Stimulated activated CD8-positive, alpha-beta memory T cell treated with anti-CD3 and anti-CD28 coated beads, Interleukin-15, amount 100 ng/mL, for 48 hours (primary cell): ENCODE data around the gene ATG101.

ENCODE experiments used
- DNase-seq, 2 donors: peaks; one replicate each; pipeline ENCODE4 v3.0.0-alpha.2; 2020; ENCODE audit warnings: low read depth in 2 of 2

The ATG101 gene

DNA sequence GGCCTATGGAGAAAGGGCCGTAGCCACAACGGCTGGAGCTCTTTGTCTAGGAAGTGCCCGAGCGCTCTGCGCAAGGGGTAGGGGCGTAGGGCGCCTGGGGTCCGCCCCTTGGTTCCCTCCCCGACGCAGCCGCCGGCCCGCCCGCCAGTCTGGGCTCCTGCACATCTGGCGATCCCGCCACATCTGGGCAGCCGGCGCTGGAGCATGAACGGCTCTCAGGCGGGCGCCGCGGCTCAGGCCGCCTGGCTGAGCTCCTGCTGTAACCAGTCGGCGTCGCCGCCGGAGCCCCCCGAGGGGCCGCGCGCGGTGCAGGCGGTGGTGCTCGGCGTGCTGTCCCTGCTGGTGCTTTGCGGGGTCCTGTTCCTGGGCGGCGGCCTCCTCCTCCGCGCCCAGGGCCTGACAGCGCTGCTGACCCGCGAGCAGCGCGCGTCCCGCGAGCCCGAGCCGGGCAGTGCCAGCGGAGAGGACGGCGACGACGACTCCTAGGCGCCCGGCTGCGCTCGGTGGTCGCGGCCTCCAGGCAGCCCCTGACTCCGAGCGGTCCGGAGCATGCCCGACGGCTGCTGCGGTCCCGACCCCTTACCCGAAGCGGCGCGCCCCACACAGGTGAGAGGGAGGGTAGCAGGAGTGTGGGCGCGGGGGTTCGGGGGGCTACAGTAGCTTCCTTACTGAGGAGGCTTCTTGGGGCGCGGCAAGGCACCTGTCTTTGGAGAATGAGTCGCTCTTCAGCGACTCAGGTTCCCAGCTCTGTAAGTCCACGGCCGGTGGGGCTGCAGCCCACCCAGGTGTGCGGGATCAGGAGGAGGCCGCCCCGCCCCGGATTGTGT is 10.0 kb downstream of the ATG101 start, which contains the start of gene SMIM41:
Gene SMIM41, plus strand, starts transcription at position 129 of the 827 bp plus-strand sequence. Its CDS starts 76 bp downstream, at position 205.
- DNase-seq, result no peak

DNA sequence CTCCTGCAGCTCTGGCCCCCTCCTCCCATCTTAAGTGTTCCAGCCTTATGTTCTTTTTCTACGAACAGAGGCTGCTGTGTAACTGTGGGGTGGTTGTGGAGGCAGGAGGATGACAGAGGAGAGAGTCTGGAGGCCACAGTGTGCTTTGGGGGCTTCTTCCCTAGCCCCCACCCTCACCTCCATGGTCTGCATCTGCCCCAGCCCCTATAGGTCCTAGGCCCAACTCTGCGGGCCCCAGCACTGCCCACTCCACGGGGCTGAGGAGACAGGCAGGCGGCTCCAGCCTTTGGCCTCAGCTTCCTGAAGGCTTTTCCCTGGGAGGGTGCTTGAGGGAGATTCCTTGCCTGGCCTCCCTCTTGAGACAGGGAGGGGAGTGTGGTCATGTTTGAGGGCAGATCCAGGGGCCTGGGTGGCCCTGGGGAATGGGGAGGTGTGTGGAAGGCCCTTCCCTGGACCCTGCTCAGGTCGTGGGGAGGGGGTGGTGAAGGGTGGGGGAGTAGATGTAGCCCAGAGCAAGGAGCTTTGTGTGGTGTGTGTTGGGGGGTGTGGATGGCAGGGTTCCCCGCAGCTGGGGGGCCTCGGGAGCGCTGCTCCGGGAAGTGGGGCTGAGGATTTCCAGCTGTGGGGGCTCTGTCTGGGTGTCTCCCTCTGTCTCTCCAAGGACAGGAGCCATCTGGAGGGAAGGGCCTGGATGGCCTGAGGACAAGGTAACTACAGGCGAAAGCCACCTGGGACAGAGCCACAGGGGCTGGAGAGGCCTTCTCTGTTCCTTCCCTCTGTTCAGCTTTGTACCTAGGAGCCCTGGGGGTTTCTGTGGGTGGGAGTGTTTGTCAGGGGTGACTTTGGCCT is 10.8 kb downstream of the ATG101 start:
- DNase-seq, result no peak

- DNase-seq, result no peak
Observed at GRCh38 chr12:52081263-52081733, 11.5 kb downstream of the ATG101 start.

DNA sequence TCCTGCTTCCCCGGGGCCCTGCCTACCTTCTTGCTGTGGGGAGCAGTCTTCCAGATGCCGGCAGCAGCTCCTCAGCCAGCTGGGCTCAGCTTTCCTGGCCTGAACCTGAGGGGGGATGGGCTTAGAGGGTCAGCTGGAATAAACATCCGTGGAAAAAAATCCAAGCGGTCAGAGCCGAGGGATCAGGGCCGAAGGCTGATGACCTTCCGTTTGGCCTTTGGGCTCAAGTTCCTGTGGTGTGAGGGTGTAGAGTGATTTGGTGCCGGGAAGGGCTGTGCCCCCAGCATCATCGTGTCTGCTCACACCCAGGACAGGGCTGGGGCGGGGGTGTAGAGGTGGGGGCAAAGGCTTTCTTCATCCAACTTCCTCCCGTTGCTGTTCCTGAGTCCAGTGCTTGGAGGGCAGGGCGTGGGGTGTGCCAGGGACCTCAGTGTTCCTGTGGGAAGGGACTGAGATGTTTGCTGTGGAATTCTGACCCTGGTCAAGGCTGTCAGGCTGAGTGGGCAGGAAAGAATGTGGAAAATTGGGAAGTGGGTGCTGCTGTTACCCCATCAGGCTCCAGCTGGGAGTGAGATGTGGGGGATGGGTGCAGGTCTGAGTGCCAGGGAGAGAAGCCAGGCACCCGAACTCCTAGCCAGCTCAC is 12.4 kb downstream of the ATG101 start:
- no peak for DNase-seq

GRCh38 chr12:52082669-52082987 is 12.8 kb downstream of the ATG101 start:
- DNase-seq, result no peak

GRCh38 chr12:52082988-52083637 is 13.3 kb downstream of the ATG101 start:
- DNase-seq, result peak; percentile 42 to 55

GRCh38 chr12:52083638-52083996 is 13.8 kb downstream of the ATG101 start:
- DNase-seq, result no peak

DNA sequence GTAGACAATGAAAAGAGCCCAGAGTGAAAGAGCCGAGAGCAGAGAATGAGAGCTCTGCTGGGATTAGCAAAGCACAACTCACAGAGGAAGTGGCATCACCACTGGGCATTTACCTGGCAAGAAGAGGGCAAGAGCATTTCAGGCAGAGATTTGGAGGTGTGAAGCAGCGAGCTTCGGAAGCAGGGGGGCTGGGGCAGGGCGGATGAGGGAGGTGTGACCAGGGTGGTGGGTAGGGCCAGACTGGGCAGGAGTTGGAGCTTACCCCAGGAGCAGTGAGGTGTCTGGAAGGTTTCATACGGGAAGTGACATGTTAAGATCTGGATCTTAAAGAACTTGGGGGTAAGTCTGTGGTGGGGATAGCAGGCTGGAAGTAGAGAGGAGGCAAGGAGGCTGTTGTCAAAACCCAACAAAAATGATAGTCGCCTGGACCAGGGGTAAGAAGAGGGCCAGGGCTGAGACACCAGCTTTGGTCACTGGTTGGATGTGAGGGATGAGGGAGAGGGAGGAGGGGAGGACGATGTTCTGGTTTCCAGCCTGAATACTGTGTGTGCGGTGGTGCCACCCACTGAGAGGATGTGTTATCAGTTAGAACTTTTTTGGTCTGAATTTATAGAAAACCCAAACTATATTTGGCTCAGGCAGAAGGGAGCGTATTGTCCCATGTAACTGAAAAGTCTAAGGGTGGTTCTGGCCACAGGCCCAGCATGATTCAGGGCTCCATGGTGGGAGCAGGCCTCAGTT is 14.9 kb downstream of the ATG101 start:
- no peak for DNase-seq

- no peak for DNase-seq
Observed at GRCh38 chr12:52085682-52086180, 16.0 kb downstream of the ATG101 start.

DNA sequence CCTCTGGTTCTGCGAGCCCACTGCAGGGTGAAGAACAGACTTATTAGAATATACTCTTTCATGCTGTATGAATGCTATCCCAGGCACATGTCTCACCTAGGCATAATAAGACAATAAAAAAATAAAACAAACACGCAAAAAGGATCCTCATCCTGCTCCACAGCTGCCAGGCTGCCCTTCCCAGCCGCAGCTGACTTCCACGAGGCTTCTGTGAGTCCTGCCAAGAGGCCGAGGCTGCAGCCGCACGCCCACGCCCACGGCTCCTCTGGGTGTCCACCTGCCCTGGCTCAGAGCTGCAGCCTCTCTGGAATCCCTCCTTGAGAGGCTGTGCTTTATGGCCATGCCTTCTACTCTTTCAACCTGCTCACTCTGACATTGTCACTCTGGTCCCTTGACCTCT is 16.6 kb downstream of the ATG101 start:
- no peak for DNase-seq

- no peak for DNase-seq
Observed at GRCh38 chr12:52086944-52087835, 17.4 kb downstream of the ATG101 start.

- DNase-seq, result no peak
Observed at GRCh38 chr12:52087961-52088820, 18.4 kb downstream of the ATG101 start.

GRCh38 chr12:52089491-52089890 is 19.7 kb downstream of the ATG101 start:
- no peak for DNase-seq

DNA sequence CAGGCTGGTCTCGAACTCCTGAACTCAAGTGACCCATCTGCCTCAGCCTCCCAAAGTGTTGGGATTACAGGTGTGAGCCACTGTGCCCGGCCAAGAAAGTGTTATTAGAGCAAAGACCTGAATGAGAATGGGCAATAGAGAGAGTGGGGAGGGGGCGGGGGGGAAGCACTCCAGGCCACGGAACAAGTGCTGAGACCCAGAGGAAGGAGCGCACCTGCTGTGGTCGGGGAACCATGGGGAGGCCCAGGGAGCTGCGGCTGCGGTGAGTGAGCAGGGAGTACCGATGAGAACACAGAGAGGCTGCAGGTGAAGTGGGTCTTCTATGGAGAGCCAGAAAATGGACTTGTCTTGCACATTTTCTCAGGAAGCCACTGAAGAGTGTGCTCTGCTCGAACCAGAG is 20.5 kb downstream of the ATG101 start:
- no peak for DNase-seq

DNA sequence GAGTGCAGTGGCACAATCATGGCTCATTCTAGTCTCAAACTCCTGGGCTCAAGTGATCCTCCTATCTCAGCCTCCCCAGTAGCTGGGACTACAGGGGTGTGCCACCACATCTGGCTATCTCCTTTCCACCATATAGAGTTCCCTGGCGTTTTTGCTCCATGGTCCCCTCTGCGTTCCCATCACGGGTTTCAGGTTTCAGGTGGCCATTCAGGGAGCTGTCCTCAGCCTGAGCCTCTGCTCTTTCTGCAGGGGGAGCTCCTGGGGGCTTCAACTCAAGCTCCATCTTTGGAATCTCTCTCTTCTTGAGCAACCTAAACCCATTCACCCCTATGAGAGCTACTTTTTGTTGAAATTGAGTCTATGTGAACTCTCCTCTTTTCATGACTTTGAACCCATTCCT is 21.3 kb downstream of the ATG101 start:
- DNase-seq, result no peak

DNA sequence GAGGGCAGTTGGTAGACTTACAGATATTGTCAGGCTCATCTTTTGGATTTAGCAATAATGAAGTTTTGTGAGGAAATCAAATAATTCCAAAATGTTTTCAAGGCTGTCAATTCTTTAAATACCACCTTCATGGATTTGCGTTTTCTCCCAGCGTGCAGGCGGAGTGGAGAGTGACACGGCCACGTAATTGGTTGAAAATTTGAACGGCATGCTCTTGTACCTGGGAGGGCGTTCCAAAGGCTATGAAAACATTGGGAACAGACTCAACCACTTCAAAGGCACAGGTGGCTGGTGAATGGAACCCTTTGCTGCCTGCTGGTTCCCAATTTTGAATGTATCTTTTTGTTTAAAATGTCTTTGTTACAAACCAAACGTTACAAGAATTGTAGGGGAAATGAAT is 22.1 kb downstream of the ATG101 start:
- no peak for DNase-seq

DNA sequence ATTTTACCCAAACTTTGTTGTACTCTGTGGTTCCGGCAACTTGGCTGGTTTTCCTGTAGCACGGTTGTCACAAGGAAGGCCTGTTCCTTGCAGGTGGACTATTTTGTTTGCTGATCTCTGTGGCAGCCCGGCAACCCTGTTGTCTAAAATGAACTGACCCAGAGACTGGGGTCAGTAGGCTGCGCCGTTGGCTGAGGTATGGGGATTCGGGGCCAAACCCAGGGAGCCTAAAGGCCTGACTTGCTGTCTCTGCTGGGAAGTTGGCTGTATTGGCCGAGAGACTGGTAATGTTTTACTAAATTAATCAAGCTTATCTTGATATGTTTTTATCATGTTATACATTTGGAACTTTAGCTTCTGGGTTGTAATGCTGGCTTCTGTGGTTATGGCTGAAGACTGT is 23.6 kb downstream of the ATG101 start:
- DNase-seq, result no peak

DNA sequence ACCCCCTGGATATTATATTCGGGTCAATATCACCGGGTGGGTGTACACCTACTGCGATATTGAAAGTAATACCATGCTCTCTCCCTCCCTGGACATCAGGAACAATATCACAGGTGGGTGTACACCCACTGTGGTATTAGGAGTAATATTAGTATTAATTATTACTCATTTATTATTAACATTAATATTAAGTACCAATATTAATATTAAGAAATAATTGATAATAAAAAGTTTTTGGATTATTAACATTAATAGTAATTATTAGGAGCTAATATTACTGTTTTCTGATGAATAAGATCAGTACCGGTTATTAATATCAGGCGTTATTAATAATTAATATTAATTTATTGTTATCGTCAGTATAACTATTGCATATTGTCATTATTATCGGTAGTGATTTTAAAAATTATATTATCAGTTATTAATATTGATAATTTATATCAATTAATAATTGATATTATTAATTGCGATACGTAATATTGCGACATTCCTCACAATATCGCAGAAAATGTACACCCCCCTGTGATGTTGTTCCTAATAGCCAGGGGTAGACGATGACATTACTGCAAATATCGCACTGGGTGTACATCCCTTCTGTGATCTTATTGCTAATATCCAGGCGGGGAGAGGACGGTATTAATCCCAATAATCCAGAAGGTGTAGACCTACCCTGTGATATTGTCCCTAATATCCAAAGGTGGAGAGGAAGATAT is 26.7 kb downstream of the ATG101 start:
- no peak for DNase-seq
